G401 (cell line): ENCODE data around the gene PRDM11. TPM values are rescaled to one million over a fixed set of nuclear protein-coding genes. Genes with fewer than 3 reads are reported as not detected.

Experiments
- DNase-seq: peaks from one replicate; pipeline ENCODE4 v3.0.0-alpha.2; 2015; ENCODE audit warnings: low spot score
- in situ Hi-C: cut with HindIII; loops from 2 replicates; pipeline ENCODE4 v1.10.0; 2016; ENCODE audit warnings: low sequenced_read_pairs, mixed read lengths
- total RNA-seq: library from RNA; depleted of rRNA; stranded (reverse); fragments of >200 nt; shearing (Covaris generic); gene quantifications from 2 replicates; pipeline ENCODE4 v1.2.3, GENCODE V29; 2014

Gene PRDM11
- total RNA-seq, 1 experiment from 2014 or later: 7.2 TPM

DNA sequence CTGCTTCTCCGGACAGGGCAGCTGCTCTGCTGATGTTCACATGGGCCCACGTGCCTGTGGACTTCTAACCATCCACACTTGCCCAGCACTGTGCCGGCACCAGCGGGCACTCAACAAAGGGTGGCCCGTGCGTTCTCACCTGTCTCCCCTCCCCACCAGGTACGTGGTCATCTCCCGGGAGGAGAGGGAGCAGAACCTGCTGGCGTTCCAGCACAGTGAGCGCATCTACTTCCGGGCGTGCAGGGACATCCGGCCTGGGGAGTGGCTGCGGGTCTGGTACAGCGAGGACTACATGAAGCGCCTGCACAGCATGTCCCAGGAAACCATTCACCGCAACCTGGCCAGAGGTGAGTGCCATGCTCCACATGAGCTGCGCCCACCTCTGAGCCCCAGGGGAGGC lies 73.0 kb downstream of the PRDM11 start:
- no peak for DNase-seq

DNA sequence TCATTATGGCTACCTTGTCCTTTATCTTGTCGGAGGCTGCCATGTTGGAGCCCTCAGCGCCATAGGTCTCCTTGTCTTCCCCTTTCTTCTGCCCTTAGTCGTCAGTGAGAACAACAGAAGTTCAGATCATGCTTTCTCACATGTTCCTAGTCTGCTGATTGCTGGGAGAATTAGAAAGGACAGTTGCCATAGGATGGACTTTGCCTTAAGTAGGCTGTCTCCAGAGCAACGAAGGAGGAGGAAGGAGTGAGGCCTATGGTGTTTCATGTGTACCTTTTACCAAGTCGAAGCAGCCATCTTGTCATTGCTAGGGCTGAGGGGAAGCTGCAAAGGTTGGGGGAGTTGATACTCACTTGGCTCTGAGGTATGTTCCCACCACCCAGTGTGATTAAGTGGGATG lies 77.1 kb downstream of the PRDM11 start:
- DNase-seq: no peak
- in situ Hi-C loops: no loop called here

More for the DNA sequence above, 73.0 kb downstream of the PRDM11 start:
- in situ Hi-C loops: no loop called here

- no peak for DNase-seq
Observed at GRCh38 chr11:45224766-45225165, 78.3 kb downstream of the PRDM11 start.

DNA sequence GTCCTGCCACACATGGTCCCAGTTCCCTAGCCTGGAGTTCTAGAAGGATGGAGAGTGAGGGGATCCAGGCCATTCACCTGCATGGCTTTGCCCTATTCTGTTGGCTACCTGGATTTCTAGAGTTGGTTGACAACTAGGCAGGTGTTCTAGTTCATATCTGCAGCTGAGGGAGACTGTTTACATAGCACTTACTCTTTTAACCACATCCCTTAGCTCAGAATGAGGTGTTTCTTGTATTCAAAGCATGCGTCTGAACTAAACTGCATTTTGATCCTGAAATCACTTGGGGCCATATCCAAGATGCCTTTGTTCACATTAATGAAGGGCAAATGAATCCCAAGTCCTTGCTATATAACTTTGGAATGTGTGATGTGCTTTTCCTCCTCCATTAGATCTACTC lies 78.8 kb downstream of the PRDM11 start:
- in situ Hi-C loops: no loop called here
- DNase-seq: no peak

More at GRCh38 chr11:45224766-45225165, 78.3 kb downstream of the PRDM11 start:
- in situ Hi-C loops: no loop called here

DNA sequence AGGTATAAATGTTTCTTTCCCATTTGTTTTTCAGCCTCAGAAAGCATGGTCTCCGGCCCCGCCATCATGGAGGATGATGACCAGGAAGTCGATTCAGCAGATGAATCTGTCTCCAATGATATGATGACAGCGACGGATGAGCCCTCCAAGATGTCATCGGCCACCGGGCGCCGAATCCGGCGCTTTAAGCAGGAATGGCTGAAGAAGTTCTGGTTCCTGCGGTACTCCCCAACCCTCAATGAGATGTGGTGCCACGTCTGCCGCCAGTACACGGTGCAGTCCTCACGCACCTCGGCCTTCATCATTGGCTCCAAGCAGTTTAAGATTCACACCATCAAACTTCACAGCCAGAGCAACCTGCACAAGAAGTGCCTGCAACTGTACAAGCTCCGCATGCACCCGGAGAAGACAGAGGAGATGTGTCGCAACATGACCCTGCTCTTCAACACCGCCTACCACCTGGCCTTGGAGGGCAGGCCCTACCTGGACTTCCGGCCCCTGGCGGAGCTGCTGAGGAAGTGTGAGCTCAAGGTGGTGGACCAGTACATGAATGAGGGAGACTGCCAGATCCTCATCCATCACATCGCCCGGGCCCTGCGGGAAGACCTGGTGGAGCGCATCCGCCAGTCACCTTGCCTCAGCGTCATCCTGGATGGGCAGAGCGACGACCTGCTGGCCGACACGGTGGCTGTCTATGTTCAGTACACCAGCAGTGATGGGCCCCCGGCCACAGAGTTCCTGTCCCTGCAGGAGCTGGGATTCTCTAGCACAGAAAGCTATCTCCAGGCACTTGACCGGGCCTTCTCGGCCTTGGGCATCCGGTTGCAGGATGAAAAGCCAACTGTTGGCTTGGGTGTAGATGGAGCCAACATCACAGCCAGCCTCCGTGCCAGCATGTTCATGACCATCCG lies 79.8 kb downstream of the PRDM11 start:
- DNase-seq: no peak
- in situ Hi-C loops: no loop called here

DNA sequence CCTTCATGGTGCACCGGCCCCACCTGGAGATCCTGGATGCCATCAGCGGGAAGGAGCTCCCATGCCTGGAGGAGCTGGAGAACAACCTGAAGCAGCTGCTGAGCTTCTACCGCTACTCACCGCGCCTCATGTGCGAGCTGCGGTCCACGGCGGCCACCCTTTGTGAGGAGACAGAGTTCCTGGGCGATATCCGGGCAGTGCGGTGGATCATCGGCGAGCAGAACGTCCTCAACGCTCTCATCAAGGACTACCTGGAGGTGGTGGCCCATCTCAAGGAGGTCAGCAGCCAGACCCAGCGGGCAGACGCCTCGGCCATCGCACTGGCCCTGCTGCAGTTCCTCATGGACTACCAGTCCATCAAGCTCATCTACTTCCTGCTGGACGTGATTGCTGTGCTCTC lies 80.5 kb downstream of the PRDM11 start:
- DNase-seq: no peak
- in situ Hi-C loops: no loop called here

GRCh38 chr11:45227836-45228235 lies 81.4 kb downstream of the PRDM11 start:
- in situ Hi-C loops: no loop called here
- no peak for DNase-seq

DNA sequence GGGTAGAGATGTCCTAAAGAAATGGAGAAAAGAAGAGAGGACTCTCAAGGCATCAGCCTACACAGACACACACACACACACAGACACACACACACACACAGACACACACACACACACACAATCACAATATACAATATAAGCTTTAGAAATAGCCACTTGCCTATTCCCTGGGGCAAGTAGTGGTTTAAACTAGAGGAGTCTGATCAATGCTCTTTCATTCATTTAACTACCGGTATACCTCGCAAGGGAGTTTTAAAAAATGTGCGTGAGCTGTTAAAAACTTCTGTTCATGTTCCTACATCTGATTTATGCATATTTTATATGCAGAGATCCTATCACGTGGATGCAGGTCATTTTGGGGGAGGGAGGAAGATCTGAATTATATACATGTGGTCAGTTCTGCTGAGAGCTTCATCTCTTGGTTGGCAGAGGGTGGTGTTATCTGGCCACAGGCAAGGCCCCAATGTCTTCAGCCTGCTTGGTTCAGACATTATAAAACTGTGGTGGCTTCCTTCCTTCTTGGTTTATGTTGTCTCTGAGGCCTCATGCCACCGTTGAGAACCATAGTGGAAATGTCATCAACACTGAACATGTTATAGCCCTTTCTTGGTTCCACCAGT lies 83.1 kb downstream of the PRDM11 start:
- in situ Hi-C loops: no loop called here

DNA sequence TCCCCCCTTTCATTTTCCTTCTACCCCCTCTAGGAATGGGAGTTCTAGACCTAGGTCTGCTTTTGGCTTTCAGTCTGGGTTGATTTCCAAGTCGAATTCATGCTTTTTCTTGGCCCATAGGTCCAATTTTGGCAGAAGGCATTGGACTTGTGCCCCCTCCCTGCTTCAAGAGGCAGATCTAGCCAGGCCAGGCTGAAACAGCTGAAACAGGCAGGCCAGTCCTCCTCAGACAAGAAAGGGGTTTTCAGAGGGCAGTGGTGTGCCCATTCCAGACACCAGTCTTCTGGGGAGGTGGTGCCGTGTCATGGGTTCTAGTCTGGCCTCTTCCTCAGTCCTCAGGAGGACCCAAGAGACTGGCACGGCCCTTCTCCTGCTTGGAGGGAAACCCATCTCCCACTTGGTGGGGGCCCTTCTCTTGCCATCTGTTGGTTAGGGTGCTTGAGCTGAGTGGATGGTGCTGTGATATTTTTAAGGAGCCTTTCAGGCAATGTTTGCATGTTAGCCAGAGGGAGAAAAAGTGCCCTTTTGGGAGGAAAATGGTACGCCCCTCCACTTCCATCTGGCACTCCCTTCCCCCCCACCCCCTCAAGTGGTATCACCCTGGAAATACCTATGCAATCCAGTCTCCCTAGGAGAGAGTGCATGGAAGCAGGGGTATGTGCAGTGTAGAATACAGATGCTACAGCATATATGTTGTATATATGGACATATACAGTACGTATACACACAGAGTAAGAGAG lies 86.1 kb downstream of the PRDM11 start:
- in situ Hi-C loops: no loop called here
- peak; percentile 77 for DNase-seq

More for the DNA sequence above, 83.1 kb downstream of the PRDM11 start:
- DNase-seq: no peak

GRCh38 chr11:45233121-45233803 lies 86.8 kb downstream of the PRDM11 start:
- in situ Hi-C loops: no loop called here
- DNase-seq: peak; percentile 81

- in situ Hi-C loops: no loop called here
- DNase-seq: no peak
Observed at GRCh38 chr11:45233804-45234170, 87.3 kb downstream of the PRDM11 start.

DNA sequence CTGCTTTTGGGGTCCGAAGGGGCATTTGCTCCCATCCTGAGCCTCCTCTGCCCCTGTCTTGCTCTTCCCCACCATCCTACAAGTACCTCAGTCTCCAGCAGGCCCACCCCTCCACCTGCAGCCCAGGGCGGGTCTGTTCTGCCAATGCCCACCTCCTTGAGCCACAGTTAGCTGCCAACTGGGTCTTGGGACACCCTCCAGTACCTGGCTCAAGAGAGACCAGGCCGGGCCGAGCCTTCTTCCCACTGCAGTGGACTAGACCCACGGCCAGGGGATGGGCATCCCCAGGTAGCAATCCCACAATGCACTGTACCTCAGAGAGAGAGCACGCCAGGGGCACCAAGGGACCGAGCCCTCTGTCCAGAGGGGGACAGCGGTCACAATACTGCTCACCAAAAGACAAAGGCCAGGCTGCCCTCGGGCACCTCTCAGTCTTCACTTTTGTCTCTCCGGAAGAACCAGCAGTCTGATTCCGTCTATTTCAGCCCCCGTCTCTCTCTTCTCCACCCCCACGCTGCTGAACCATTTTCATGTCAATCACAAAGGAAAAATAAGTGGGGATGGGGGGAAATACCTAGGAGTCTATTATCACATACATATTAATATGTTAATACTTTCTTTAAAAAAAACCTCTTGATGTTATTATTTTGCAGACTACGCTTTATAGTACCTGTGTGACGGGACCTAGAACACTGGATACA lies 88.0 kb downstream of the PRDM11 start:
- in situ Hi-C loops: no loop called here
- DNase-seq: no peak

GRCh38 chr11:45237711-45238315 lies 91.4 kb downstream of the PRDM11 start:
- peak; percentile 97 for DNase-seq
- in situ Hi-C loops: no loop called here

DNA sequence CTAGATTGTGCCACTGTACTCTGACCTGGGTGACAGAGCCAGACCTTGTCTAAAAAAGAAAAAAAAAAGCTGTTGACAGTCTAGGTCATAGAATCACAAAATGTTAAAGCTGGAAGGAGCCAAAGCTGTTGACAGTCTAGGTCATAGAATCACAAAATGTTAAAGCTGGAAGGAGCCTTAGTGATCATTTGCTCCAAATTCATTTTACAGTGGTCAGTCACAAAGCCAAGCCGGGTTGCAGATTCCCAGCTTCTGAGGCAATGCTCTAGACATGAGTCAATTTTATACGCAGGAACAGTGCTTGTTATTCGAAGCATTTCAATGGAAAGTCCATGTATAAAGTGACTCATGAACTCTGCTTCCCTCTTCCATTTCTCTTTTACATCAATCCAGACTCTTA lies 92.3 kb downstream of the PRDM11 start:
- DNase-seq: no peak
- in situ Hi-C loops: no loop called here

GRCh38 chr11:45239733-45240132 lies 93.3 kb downstream of the PRDM11 start:
- in situ Hi-C loops: no loop called here

GRCh38 chr11:45243967-45244366 lies 97.5 kb downstream of the PRDM11 start:
- DNase-seq: no peak
- in situ Hi-C loops: no loop called here

More at GRCh38 chr11:45239733-45240132, 93.3 kb downstream of the PRDM11 start:
- no peak for DNase-seq

GRCh38 chr11:45245218-45246045 lies 99.0 kb downstream of the PRDM11 start:
- in situ Hi-C loops: no loop called here
- no peak for DNase-seq

DNA sequence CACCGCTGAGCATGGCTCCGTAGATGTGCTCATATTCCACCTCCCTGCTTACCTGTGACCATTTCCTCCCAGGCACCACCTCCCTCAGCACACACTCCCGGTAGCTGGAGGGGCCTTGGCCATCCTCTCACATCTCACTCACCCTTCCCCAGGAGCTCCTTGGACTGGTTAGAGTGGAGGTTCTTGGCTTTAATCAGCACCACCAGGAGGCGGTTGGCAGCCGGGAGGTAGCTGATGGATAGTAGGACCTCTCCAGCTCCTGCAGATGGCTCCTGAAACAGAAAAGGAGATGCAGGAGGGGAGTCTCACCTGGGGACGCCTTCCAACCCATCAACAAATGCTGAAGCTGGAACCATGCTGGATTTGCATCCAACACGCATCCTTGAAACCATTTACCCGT lies 99.8 kb downstream of the PRDM11 start:
- no peak for DNase-seq
- in situ Hi-C loops: no loop called here
